ENCODE data around the gene LTBP1. TPM values are rescaled to one million over a fixed set of nuclear protein-coding genes. Genes with fewer than 3 reads are reported as not detected.

The LTBP1 gene
- total RNA-seq, 1 experiment from 2014 or later, result 119 TPM

DNA sequence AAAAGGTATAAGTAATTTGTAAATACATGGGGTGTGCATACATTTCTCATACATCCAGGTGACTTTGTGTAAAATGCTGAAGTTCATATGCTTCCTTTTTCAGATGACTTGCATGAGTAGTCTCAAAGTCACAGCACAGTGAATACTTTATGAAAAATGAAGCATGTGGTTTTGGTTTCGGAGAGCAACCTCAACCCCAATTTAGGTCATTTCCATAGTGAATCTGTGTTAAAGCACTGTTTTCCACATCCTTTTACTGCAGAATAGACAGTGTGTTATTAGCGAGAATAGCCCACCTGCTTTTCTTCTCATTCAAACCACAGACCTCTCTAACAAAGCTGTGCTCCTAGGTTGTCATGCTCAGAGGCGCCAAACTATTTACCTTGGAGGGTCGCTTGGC lies 325.2 kb downstream of the LTBP1 start:
- peaks cover 11% of the 10 kb centered on the region for H3K4me1 Mint-ChIP-seq (ENCODE audit: insufficient read depth, unreplicated experiment)
- DNase-seq (ENCODE audit: unreplicated experiment), result no peak
- no peaks in the 10 kb centered on the region for H3K9me3 Mint-ChIP-seq (ENCODE audit: unreplicated experiment)
- no peaks in the 10 kb centered on the region for H3K27me3 Mint-ChIP-seq (ENCODE audit: insufficient read depth, unreplicated experiment)
- ChIA-PET POLR2A (interaction anchor here (1.0 kb wide), 1 partner anchor 61 kb away, joined by 3 read pairs; no protein-coding TSS in a partner anchor), CTCF (interaction anchor here (1.0 kb wide), 2 partner anchors 180 to 229 kb away, joined by 3 read pairs; no protein-coding TSS in a partner anchor)
- H3K27ac Mint-ChIP-seq (ENCODE audit: low read depth, unreplicated experiment), result no peak overlapping the region
- intact Hi-C loops (cut with micrococcal nuclease), result loop anchor here (5.0 kb wide), 2 partner anchors 110 to 720 kb away; no protein-coding TSS in a partner anchor
- no peak overlapping the region for H3K4me3 Mint-ChIP-seq (ENCODE audit: unreplicated experiment)
- H3K36me3 Mint-ChIP-seq (ENCODE audit: insufficient read depth, unreplicated experiment), result peaks cover 38% of the 10 kb centered on the region
- TF ChIP-seq, protein P1, sequence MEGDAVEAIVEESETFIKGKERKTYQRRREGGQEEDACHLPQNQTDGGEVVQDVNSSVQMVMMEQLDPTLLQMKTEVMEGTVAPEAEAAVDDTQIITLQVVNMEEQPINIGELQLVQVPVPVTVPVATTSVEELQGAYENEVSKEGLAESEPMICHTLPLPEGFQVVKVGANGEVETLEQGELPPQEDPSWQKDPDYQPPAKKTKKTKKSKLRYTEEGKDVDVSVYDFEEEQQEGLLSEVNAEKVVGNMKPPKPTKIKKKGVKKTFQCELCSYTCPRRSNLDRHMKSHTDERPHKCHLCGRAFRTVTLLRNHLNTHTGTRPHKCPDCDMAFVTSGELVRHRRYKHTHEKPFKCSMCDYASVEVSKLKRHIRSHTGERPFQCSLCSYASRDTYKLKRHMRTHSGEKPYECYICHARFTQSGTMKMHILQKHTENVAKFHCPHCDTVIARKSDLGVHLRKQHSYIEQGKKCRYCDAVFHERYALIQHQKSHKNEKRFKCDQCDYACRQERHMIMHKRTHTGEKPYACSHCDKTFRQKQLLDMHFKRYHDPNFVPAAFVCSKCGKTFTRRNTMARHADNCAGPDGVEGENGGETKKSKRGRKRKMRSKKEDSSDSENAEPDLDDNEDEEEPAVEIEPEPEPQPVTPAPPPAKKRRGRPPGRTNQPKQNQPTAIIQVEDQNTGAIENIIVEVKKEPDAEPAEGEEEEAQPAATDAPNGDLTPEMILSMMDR (IDR thresholded peaks at IDR 0.05; ENCODE audit: unreplicated experiment), result no peak
- BruUV-seq (replicated peaks), result no TSS peak

DNA sequence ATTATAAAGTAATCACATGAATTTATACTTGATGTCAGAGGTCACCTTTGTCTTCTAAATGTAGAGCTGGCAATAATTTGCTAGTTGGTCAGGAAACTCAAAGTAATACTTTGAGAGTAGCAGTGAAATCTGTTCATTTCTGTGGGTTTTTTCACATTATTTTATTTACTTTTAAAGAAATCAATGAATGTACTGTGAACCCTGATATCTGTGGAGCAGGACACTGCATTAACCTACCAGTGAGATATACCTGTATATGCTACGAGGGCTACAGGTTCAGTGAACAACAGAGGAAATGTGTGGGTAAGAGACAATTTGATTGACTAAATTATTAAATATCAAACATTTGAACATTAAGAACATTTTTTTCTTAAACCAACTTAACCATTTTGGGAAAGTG lies 326.7 kb downstream of the LTBP1 start:
- CTCF ChIA-PET, result interaction anchor here (0.6 to 1.0 kb wide), 2 partner anchors 99 to 566 kb away, joined by 3 to 6 read pairs; no protein-coding TSS in a partner anchor
- TF ChIP-seq, protein P1 (IDR thresholded peaks at IDR 0.05; ENCODE audit: unreplicated experiment), result no peak
- no peak overlapping the region for H3K4me3 Mint-ChIP-seq (ENCODE audit: unreplicated experiment)

DNA sequence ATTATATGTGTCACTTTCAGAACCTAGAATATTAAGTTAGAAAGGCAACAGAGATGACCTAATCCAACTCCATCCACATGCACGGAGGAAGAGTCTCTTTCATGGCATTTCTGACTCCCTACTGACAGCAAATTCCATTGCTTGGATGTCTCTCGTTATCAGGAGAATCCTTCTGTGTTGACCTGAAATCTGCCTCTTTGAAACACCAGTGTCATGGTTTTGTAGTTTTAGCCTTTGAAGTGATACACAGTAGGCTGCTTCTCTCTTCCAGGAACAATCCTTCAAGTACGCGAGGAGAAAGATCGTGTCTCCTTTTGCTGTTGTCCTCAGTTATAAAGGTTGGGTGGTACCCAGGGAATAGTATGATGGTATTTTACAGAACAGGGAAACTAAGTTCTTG lies 327.8 kb downstream of the LTBP1 start:
- BruUV-seq (replicated peaks), result no TSS peak
- peaks cover 42% of the 10 kb centered on the region for H3K36me3 Mint-ChIP-seq (ENCODE audit: insufficient read depth, unreplicated experiment)
- no peak overlapping the region for H3K4me3 Mint-ChIP-seq (ENCODE audit: unreplicated experiment)
- TF ChIP-seq, protein P1 (IDR thresholded peaks at IDR 0.05; ENCODE audit: unreplicated experiment), result no peak
- peak overlapping the region; percentile 76 for H3K27ac Mint-ChIP-seq (ENCODE audit: low read depth, unreplicated experiment)
- H3K27me3 Mint-ChIP-seq (ENCODE audit: insufficient read depth, unreplicated experiment), result no peaks in the 10 kb centered on the region
- no peak for DNase-seq (ENCODE audit: unreplicated experiment)
- intact Hi-C loops (cut with micrococcal nuclease), result loop anchor here (5.0 kb wide), 2 partner anchors 108 to 722 kb away; no protein-coding TSS in a partner anchor
- no peaks in the 10 kb centered on the region for H3K9me3 Mint-ChIP-seq (ENCODE audit: unreplicated experiment)
- peaks cover 11% of the 10 kb centered on the region for H3K4me1 Mint-ChIP-seq (ENCODE audit: insufficient read depth, unreplicated experiment)
- ChIA-PET CTCF (interaction anchor here (0.6 kb wide), 1 partner anchor 227 kb away, joined by 3 read pairs; no protein-coding TSS in a partner anchor), POLR2A (no interaction called here)

More for the DNA sequence above, 326.7 kb downstream of the LTBP1 start:
- Mint-ChIP-seq H3K27ac (ENCODE audit: low read depth, unreplicated experiment) (no peak overlapping the region), H3K36me3 (ENCODE audit: insufficient read depth, unreplicated experiment) (peaks cover 43% of the 10 kb centered on the region), H3K27me3 (ENCODE audit: insufficient read depth, unreplicated experiment) (no peaks in the 10 kb centered on the region), H3K4me1 (ENCODE audit: insufficient read depth, unreplicated experiment) (peaks cover 11% of the 10 kb centered on the region), H3K9me3 (ENCODE audit: unreplicated experiment) (no peaks in the 10 kb centered on the region)
- POLR2A ChIA-PET, result no interaction called here
- no TSS peak for BruUV-seq (replicated peaks)
- intact Hi-C loops (cut with micrococcal nuclease), result loop anchor here (5.0 kb wide), 2 partner anchors 109 to 721 kb away; no protein-coding TSS in a partner anchor
- no peak for DNase-seq (ENCODE audit: unreplicated experiment)

DNA sequence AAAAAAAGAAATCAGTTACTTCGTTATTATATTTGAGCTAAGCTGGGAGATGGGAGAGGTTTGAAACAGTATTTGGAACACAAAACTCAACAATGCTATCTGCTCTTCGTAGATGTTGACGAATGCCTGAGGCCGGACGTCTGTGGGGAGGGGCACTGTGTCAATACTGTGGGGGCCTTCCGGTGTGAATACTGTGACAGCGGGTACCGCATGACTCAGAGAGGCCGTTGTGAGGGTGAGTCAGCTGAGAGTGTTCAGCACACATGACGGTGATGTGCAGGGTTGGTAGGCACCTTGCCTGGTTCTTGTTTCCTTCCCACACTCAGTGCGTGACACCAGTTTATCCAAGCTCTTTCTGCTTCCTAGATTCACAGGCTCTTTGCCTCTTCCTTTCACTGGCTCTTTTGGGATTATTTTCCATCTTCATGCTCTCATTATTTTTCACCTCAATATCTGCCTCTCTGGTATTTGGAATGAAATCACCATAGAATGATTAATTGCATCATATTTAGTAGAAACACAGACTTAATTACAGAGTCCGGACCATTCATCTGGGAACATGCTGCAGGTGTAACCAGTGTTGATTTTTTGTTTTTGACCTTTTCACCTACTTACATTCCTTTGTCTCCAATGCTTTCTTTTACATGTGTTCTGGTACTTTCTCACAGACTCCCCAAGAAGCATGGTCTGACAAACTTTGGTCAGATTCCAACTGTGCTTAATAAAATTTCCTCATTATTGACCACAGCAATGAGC lies 329.1 kb downstream of the LTBP1 start:
- BruUV-seq (replicated peaks), result TSS peak; percentile 74
- Mint-ChIP-seq H3K27ac (ENCODE audit: low read depth, unreplicated experiment) (peak overlapping the region; percentile 76), H3K36me3 (ENCODE audit: insufficient read depth, unreplicated experiment) (peaks cover 46% of the 10 kb centered on the region), H3K4me1 (ENCODE audit: insufficient read depth, unreplicated experiment) (peaks cover 11% of the 10 kb centered on the region), H3K9me3 (ENCODE audit: unreplicated experiment) (no peaks in the 10 kb centered on the region), H3K4me3 (ENCODE audit: unreplicated experiment) (peak overlapping the region; percentile 54), H3K27me3 (ENCODE audit: insufficient read depth, unreplicated experiment) (no peaks in the 10 kb centered on the region)
- CTCF ChIA-PET, result interaction anchor here (0.7 to 1.1 kb wide), 4 partner anchors 96 to 442 kb away, joined by 3 to 4 read pairs (median 3); no protein-coding TSS in a partner anchor
- POLR2A ChIA-PET, result interaction anchor here (0.7 to 1.7 kb wide), 5 partner anchors 9 to 165 kb away, joined by 3 to 7 read pairs (median 3); no protein-coding TSS in a partner anchor
- TF ChIP-seq, protein P1 (IDR thresholded peaks at IDR 0.05; ENCODE audit: unreplicated experiment), result no peak
- peak; percentile 93 for DNase-seq (ENCODE audit: unreplicated experiment)
- intact Hi-C loops (cut with micrococcal nuclease), result no loop called here

Measured in MCF 10A (cell line).